Transverse colon (tissue), 4 donors: ENCODE measurements around the gene C21orf58.

Experiments used
- POLR2A ChIP-seq: fragments of 450-650 bp; IDR thresholded peaks from one replicate; pipeline ENCODE4 v1.6.1; 2016; ENCODE audit warnings: antibody characterized with exemption, mild to moderate bottlenecking, moderate library complexity
- POLR2AphosphoS5 ChIP-seq, 3 donors: sonication (generic); formaldehyde crosslinking; IDR thresholded peaks; one replicate each; pipeline ENCODE4 v1.6.1; 2016; ENCODE audit warnings: antibody characterized with exemption in 3 of 3
- TF ChIP-seq, protein P1 (sequence below), 5 experiments: fragments of 200-600 bp in 3 of 5; fragments of 450-650 bp in 2 of 5; sonication (generic) in 3 of 5; IDR thresholded peaks; 1 replicate in 2 of 5; 2 replicates in 3 of 5; pipeline ENCODE4 v1.5.1; 2016 to 2017; ENCODE audit warnings: antibody characterized with exemption in 5 of 5, inconsistent platforms in 3 of 5, mild to moderate bottlenecking in 2 of 5, moderate library complexity in 1 of 5

- TF ChIP-seq, protein P1, sequence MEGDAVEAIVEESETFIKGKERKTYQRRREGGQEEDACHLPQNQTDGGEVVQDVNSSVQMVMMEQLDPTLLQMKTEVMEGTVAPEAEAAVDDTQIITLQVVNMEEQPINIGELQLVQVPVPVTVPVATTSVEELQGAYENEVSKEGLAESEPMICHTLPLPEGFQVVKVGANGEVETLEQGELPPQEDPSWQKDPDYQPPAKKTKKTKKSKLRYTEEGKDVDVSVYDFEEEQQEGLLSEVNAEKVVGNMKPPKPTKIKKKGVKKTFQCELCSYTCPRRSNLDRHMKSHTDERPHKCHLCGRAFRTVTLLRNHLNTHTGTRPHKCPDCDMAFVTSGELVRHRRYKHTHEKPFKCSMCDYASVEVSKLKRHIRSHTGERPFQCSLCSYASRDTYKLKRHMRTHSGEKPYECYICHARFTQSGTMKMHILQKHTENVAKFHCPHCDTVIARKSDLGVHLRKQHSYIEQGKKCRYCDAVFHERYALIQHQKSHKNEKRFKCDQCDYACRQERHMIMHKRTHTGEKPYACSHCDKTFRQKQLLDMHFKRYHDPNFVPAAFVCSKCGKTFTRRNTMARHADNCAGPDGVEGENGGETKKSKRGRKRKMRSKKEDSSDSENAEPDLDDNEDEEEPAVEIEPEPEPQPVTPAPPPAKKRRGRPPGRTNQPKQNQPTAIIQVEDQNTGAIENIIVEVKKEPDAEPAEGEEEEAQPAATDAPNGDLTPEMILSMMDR (IDR thresholded peaks at IDR 0.05), result no peak
- TF ChIP-seq POLR2AphosphoS5 (IDR thresholded peaks at IDR 0.05) (no peak), POLR2A (no peak)
Measured at GRCh38 chr21:46366091-46366490, 42.4 kb upstream of the C21orf58 start.
